Liver (tissue), 3 donors: Measurements from ENCODE around the gene GALNT17.

Source experiments
- ATF3 ChIP-seq: IDR thresholded peaks from 2 replicates; pipeline ENCODE4 v1.6.1; 2016; ENCODE audit warnings: antibody characterized with exemption
- CTCF ChIP-seq: fragments of 150-350 bp; IDR thresholded peaks from 2 replicates; pipeline ENCODE4 v1.5.1; 2017; ENCODE audit warnings: improper control_type of control experiment, low read depth, low read length; ENCODE audit not compliant: missing input control
- GABPA ChIP-seq, 2 donors: IDR thresholded peaks in 1 of 2; conservative IDR thresholded peaks in 1 of 2; 2 replicates each; pipeline ENCODE4 v1.6.1; 2016; ENCODE audit warnings: antibody characterized with exemption in 2 of 2, mild to moderate bottlenecking in 1 of 2, moderate library complexity in 1 of 2
- JUND ChIP-seq, 2 donors: IDR thresholded peaks; 2 replicates each; pipeline ENCODE4 v1.6.1; 2016; ENCODE audit warnings: antibody characterized with exemption in 2 of 2
- TF ChIP-seq, protein P1 (sequence below): IDR thresholded peaks from 2 replicates; pipeline ENCODE4 v1.6.1; 2016; ENCODE audit warnings: antibody characterized with exemption, mild to moderate bottlenecking
- TF ChIP-seq, protein P2 (sequence below): IDR thresholded peaks from 2 replicates; pipeline ENCODE4 v1.6.1; 2016; ENCODE audit warnings: antibody characterized with exemption
- donor health status: healthy.
- donor health status: healthy.

DNA sequence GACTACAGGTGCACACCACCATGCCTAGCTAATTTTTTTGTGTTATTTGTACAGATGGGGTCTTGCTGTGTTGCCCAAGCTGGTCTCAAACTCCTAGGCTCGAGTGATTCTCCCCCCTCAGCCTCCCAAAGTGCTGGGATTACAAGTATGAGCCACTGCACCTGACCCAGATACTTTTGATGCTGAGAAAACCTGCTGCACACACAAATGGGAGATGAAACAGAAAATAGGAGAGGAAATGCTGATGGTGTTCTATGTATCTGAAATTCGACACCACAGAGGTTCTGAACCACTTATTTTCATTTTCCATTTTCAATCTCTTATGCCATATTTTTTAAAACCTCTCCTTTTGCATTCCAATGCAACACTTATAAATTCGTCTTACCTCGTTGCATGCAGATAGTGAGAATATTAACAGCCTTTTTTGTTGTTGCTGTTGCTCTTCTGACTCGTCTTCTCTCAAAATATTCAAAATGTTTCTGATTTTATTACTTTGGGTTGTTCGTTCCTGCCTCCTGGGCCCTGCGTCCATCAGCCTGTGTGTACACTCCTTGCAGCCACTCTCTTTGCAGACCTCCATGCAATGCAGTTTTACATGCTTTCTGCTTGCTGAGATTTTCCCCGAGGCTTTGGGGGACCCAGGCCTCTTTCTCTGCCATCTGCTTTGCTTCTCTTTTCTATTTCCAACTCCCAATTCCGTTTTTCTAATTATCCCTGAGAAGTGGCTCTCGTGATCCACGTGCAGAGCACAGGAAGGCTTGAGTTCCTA, 556.1 kb downstream of the GALNT17 start:
- TF ChIP-seq, protein P1, sequence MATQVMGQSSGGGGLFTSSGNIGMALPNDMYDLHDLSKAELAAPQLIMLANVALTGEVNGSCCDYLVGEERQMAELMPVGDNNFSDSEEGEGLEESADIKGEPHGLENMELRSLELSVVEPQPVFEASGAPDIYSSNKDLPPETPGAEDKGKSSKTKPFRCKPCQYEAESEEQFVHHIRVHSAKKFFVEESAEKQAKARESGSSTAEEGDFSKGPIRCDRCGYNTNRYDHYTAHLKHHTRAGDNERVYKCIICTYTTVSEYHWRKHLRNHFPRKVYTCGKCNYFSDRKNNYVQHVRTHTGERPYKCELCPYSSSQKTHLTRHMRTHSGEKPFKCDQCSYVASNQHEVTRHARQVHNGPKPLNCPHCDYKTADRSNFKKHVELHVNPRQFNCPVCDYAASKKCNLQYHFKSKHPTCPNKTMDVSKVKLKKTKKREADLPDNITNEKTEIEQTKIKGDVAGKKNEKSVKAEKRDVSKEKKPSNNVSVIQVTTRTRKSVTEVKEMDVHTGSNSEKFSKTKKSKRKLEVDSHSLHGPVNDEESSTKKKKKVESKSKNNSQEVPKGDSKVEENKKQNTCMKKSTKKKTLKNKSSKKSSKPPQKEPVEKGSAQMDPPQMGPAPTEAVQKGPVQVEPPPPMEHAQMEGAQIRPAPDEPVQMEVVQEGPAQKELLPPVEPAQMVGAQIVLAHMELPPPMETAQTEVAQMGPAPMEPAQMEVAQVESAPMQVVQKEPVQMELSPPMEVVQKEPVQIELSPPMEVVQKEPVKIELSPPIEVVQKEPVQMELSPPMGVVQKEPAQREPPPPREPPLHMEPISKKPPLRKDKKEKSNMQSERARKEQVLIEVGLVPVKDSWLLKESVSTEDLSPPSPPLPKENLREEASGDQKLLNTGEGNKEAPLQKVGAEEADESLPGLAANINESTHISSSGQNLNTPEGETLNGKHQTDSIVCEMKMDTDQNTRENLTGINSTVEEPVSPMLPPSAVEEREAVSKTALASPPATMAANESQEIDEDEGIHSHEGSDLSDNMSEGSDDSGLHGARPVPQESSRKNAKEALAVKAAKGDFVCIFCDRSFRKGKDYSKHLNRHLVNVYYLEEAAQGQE: no peak
- no peak for TF ChIP-seq ATF3
- TF ChIP-seq, protein P2, sequence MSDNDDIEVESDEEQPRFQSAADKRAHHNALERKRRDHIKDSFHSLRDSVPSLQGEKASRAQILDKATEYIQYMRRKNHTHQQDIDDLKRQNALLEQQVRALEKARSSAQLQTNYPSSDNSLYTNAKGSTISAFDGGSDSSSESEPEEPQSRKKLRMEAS: no peak
- TF ChIP-seq JUND (IDR thresholded peaks at IDR 0.05): no peak
- TF ChIP-seq CTCF: no peak
- no peak for TF ChIP-seq GABPA (IDR thresholded peaks at IDR 0.05 in 1 of 2, conservative IDR thresholded peaks at IDR 0.05 in 1 of 2)
